ENCODE measurements around the gene LDB3.

LDB3 gene

DNA sequence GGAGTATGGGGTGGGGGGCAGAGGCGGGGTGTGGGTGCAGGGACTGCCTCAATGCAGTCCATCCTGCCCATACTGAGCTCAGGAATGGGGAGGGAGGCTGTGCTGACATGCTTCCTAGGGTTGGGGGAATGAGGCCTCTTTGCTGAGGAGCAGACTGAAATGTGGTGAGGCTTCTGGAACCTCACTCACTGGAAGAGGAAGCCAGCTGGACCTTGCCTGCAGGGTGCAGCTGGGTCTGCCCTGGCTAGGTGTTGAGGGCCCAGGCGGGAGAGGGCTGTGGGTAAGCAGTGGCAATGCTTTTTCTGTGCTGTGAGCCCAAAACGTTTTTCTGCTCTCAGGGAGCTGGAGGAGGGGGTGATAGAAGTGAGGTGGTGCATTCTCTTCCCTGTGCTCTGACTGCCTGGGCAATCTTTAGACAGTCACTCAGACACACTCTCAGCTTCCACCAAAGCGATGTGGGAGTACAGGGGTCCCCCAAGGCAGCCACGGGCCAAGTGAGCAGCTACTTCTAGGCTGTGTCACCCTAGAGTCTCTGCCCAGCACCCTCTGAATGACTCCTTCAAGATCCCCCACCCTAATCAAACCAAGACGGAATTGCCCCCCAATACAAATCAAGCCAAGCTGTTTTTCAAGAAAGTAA is 47.0 kb downstream of the LDB3 start:
- ChIA-PET CTCF (interaction anchor here (1.0 to 1.3 kb wide), 2 partner anchors 21 to 185 kb away, joined by 5 read pairs; no protein-coding TSS in a partner anchor), POLR2A (interaction anchor here (2.6 kb wide), 1 partner anchor 41 kb away, joined by 12 read pairs; the partner anchor contains the start of gene BMPR1A)
- no peaks in the 10 kb centered on the region for H3K9me3 ChIP-seq (ENCODE audit: control insufficient read depth, insufficient read depth, low read depth, low read length)
- TF ChIP-seq ZBTB48 (tag by site-specific recombination; IDR thresholded peaks at IDR 0.05) (no peak), KLF16 (tag by site-specific recombination; IDR thresholded peaks at IDR 0.05) (no peak), TCF7L2 (IDR thresholded peaks at IDR 0.05; ENCODE audit: borderline replicate concordance, low read depth, low read length) (no peak), ZNF404 (tag by site-specific recombination; IDR thresholded peaks at IDR 0.05) (no peak), ZNF830 (tag by site-specific recombination; IDR thresholded peaks at IDR 0.05; ENCODE audit: low read depth) (no peak), YY1 (tag by site-specific recombination; IDR thresholded peaks at IDR 0.05) (no peak), ZNF645 (tag by site-specific recombination; IDR thresholded peaks at IDR 0.05) (no peak), ZNF560 (tag by site-specific recombination; IDR thresholded peaks at IDR 0.05; ENCODE audit: borderline replicate concordance) (no peak), ZNF211 (tag by site-specific recombination; IDR thresholded peaks at IDR 0.05; ENCODE audit: low read depth) (no peak), ZSCAN23 (tag by site-specific recombination; IDR thresholded peaks at IDR 0.05) (no peak), KLF10 (tag by site-specific recombination; IDR thresholded peaks at IDR 0.05) (no peak), MEIS1 (CRISPR knock-in tag; IDR thresholded peaks at IDR 0.05; ENCODE audit: borderline replicate concordance) (no peak), ZNF16 (tag by site-specific recombination; IDR thresholded peaks at IDR 0.05; ENCODE audit: low read depth) (no peak), ZNF140 (tag by site-specific recombination; IDR thresholded peaks at IDR 0.05) (no peak), GLIS2 (tag by site-specific recombination; IDR thresholded peaks at IDR 0.05) (no peak), ZNF677 (tag by site-specific recombination; IDR thresholded peaks at IDR 0.05) (no peak), ZNF76 (tag by site-specific recombination; IDR thresholded peaks at IDR 0.05; ENCODE audit: borderline replicate concordance, low read depth) (no peak), ZNF585B (tag by site-specific recombination; IDR thresholded peaks at IDR 0.05) (no peak)
- TF ChIP-seq, protein P1, sequence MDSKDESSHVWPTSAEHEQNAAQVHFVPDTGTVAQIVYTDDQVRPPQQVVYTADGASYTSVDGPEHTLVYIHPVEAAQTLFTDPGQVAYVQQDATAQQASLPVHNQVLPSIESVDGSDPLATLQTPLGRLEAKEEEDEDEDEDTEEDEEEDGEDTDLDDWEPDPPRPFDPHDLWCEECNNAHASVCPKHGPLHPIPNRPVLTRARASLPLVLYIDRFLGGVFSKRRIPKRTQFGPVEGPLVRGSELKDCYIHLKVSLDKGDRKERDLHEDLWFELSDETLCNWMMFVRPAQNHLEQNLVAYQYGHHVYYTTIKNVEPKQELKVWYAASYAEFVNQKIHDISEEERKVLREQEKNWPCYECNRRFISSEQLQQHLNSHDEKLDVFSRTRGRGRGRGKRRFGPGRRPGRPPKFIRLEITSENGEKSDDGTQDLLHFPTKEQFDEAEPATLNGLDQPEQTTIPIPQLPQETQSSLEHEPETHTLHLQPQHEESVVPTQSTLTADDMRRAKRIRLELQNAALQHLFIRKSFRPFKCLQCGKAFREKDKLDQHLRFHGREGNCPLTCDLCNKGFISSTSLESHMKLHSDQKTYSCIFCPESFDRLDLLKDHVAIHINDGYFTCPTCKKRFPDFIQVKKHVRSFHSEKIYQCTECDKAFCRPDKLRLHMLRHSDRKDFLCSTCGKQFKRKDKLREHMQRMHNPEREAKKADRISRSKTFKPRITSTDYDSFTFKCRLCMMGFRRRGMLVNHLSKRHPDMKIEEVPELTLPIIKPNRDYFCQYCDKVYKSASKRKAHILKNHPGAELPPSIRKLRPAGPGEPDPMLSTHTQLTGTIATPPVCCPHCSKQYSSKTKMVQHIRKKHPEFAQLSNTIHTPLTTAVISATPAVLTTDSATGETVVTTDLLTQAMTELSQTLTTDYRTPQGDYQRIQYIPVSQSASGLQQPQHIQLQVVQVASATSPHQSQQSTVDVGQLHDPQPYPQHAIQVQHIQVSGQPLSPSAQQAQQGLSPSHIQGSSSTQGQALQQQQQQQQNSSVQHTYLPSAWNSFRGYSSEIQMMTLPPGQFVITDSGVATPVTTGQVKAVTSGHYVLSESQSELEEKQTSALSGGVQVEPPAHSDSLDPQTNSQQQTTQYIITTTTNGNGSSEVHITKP (tag by site-specific recombination; IDR thresholded peaks at IDR 0.05): no peak
- H3K36me3 ChIP-seq (ENCODE audit: control insufficient read depth in 2 of 2, insufficient read depth in 1 of 2, low read length in 2 of 2): no peaks in the 10 kb centered on the region
- H3K4me1 ChIP-seq (ENCODE audit: control insufficient read depth, insufficient read depth, low read length): peaks cover 8% of the 10 kb centered on the region; the same call in 1 of the 2 replicates
- H3K27ac ChIP-seq (ENCODE audit: extremely low read depth, low read depth, low read length): no peak overlapping the region
- no peak overlapping the region for H3K4me3 ChIP-seq (ENCODE audit: low read depth, low read length)

DNA sequence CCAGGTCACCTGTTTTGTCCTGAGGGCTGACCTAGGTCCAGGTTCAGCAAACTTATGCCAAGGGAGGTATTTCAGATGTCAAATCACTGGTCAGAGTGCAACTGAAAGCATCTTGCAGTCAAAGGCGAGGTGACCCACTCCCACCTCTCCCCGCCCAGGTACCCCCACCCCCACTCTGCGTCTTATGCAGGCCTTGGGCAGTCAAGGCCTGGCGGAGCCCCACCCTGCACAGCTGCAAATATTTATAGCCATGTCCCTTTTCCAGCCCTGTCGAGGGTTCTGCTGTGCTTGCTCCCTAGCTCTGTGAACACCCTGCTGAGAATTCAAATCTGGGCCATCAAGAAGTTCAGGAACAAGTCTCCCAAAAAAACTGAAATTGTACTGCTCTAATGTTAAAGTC is 47.5 kb downstream of the LDB3 start:
- H3K4me3 ChIP-seq (ENCODE audit: low read depth, low read length): no peak overlapping the region
- no peak overlapping the region for H3K27ac ChIP-seq (ENCODE audit: extremely low read depth, low read depth, low read length)
- TF ChIP-seq ZNF350 (tag by site-specific recombination; IDR thresholded peaks at IDR 0.05) (no peak), ZNF558 (tag by site-specific recombination; IDR thresholded peaks at IDR 0.05) (no peak), ZNF623 (tag by site-specific recombination; IDR thresholded peaks at IDR 0.05) (no peak), SCRT1 (tag by site-specific recombination; IDR thresholded peaks at IDR 0.05; ENCODE audit: borderline replicate concordance) (no peak), ZNF626 (tag by site-specific recombination; IDR thresholded peaks at IDR 0.05) (no peak), ZNF37A (tag by site-specific recombination; IDR thresholded peaks at IDR 0.05) (no peak), KLF9 (tag by site-specific recombination; IDR thresholded peaks at IDR 0.05; ENCODE audit: low read depth) (no peak), PRDM1 (tag by site-specific recombination; IDR thresholded peaks at IDR 0.05) (no peak), ZNF248 (tag by site-specific recombination; IDR thresholded peaks at IDR 0.05) (no peak), GLI2 (tag by site-specific recombination; IDR thresholded peaks at IDR 0.05; ENCODE audit: borderline replicate concordance, low read depth) (no peak), ZNF2 (tag by site-specific recombination; IDR thresholded peaks at IDR 0.05) (no peak), KLF8 (tag by site-specific recombination; IDR thresholded peaks at IDR 0.05) (no peak), ZNF843 (tag by site-specific recombination; IDR thresholded peaks at IDR 0.05) (no peak)
- TF ChIP-seq, protein P2, sequence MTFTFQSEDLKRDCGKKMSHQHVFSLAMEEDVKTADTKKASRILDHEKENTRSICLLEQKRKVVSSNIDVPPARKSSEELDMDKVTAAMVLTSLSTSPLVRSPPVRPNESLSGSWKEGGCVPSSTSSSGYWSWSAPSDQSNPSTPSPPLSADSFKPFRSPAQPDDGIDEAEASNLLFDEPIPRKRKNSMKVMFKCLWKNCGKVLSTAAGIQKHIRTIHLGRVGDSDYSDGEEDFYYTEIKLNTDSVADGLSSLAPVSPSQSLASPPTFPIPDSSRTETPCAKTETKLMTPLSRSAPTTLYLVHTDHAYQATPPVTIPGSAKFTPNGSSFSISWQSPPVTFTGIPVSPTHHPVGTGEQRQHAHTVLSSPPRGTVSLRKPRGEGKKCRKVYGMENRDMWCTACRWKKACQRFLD (tag by site-specific recombination; IDR thresholded peaks at IDR 0.05): no peak
- ChIA-PET POLR2A (interaction anchor here (2.6 kb wide), 1 partner anchor 40 kb away, joined by 12 read pairs; the partner anchor contains the start of gene BMPR1A), CTCF (interaction anchor here (1.0 to 1.3 kb wide), 2 partner anchors 22 to 184 kb away, joined by 5 read pairs; no protein-coding TSS in a partner anchor)
- H3K4me1 ChIP-seq (ENCODE audit: control insufficient read depth, insufficient read depth, low read length): peaks cover 7% of the 10 kb centered on the region; the same call in 1 of the 2 replicates
- no peaks in the 10 kb centered on the region for H3K9me3 ChIP-seq (ENCODE audit: control insufficient read depth, insufficient read depth, low read depth, low read length)
- no peaks in the 10 kb centered on the region for H3K36me3 ChIP-seq (ENCODE audit: control insufficient read depth in 2 of 2, insufficient read depth in 1 of 2, low read length in 2 of 2)
